Breast epithelium (tissue), 4 donors: ENCODE data around the gene WDR7. TPM values are rescaled to one million over a fixed set of nuclear protein-coding genes. Genes with fewer than 3 reads are reported as not detected.

Experiments used
- DNase-seq, 2 donors: peaks; one replicate each; pipeline ENCODE4 v3.0.0-alpha.2; 2019; ENCODE audit warnings: low spot score in 2 of 2
- H3K27ac ChIP-seq, 2 donors: fragments of 200-600 bp; sonication (generic) in 1 of 2; one replicate each; pipeline ENCODE4 v1.5.1; 2016 to 2019; ENCODE audit warnings: mild to moderate bottlenecking in 1 of 2
- H3K27me3 ChIP-seq, 2 donors: fragments of 200-600 bp; sonication (generic) in 1 of 2; one replicate each; pipeline versions ENCODE4 v1.5.1 to v1.6.0; 2017 to 2019; ENCODE audit warnings: control low read depth in 1 of 2, mild to moderate bottlenecking in 1 of 2
- H3K36me3 ChIP-seq: fragments of 200-600 bp; one replicate; pipeline ENCODE4 v1.5.1; 2019
- H3K4me1 ChIP-seq, 2 donors: fragments of 200-600 bp; sonication (generic); one replicate each; pipeline ENCODE4 v1.5.1; 2016 to 2019; ENCODE audit warnings: control low read depth in 1 of 2
- H3K4me3 ChIP-seq, 3 donors: fragments of 200-600 bp; sonication (generic); 1 replicate in 2 of 3; 2 replicates in 1 of 3; pipeline ENCODE4 v1.5.1; 2016 to 2019; ENCODE audit warnings: mild to moderate bottlenecking in 3 of 3, moderate library complexity in 2 of 3
- H3K9me3 ChIP-seq, 2 donors: fragments of 200-600 bp; sonication (generic) in 1 of 2; one replicate each; pipeline ENCODE4 v1.5.1; 2016 to 2019; ENCODE audit warnings: control low read depth in 1 of 2
- POLR2A ChIP-seq: fragments of 450-650 bp; IDR thresholded peaks from one replicate; pipeline ENCODE4 v1.6.1; 2016; ENCODE audit warnings: antibody characterized with exemption, mild to moderate bottlenecking, moderate library complexity
- POLR2AphosphoS5 ChIP-seq, 3 donors: sonication (generic); formaldehyde crosslinking; IDR thresholded peaks; one replicate each; pipeline ENCODE4 v1.6.1; 2017; ENCODE audit warnings: antibody characterized with exemption in 3 of 3
- intact Hi-C: fragments of 100-400 bp; cut with DNase I; formaldehyde crosslinking; loops from one replicate; pipeline ENCODE4 v1.15.1; 2023; ENCODE audit warnings: low total_unique reads
- total RNA-seq, 3 donors: library from RNA; depleted of rRNA; stranded (reverse); fragments of >200 nt; gene quantifications; one replicate each; pipeline ENCODE4 v1.1.0, GENCODE V29; 2016
- TF ChIP-seq, protein P1 (sequence below), 3 donors: fragments of 450-650 bp; IDR thresholded peaks; one replicate each; pipeline ENCODE4 v1.5.1; 2016 to 2017; ENCODE audit warnings: antibody characterized with exemption in 3 of 3, mild to moderate bottlenecking in 3 of 3, moderate library complexity in 3 of 3

The WDR7 gene
- total RNA-seq, 3 donors from 2014 or later: 28.3 to 32.6 (median 31.1) TPM

DNA sequence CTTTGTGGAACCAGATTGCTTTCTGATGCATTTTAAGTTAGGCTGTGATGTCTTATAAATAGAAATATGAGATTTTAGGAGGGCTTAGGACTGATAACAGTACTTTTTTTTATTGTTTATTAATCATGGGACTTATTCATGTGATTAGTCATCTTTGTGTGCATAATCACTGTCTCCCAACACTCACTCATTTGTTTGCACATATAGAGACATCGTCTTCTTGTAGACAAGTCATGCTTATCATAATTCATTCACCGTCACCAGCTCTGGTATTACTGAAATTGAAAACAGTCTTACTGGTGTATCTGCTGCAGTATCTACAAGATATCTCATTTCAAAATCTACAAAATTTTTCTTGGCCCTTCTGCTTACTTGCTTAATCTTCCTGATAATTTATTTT is 45.8 kb downstream of the WDR7 start:
- Histone ChIP-seq H3K27ac (no peak overlapping the region), H3K27me3 (no peaks in the 10 kb centered on the region), H3K36me3 (peaks cover 6% of the 10 kb centered on the region), H3K4me1 (no peaks in the 10 kb centered on the region), H3K9me3 (no peaks in the 10 kb centered on the region), H3K4me3 (no peak overlapping the region)
- TF ChIP-seq, protein P1, sequence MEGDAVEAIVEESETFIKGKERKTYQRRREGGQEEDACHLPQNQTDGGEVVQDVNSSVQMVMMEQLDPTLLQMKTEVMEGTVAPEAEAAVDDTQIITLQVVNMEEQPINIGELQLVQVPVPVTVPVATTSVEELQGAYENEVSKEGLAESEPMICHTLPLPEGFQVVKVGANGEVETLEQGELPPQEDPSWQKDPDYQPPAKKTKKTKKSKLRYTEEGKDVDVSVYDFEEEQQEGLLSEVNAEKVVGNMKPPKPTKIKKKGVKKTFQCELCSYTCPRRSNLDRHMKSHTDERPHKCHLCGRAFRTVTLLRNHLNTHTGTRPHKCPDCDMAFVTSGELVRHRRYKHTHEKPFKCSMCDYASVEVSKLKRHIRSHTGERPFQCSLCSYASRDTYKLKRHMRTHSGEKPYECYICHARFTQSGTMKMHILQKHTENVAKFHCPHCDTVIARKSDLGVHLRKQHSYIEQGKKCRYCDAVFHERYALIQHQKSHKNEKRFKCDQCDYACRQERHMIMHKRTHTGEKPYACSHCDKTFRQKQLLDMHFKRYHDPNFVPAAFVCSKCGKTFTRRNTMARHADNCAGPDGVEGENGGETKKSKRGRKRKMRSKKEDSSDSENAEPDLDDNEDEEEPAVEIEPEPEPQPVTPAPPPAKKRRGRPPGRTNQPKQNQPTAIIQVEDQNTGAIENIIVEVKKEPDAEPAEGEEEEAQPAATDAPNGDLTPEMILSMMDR (IDR thresholded peaks at IDR 0.05): no peak
- no peak for TF ChIP-seq POLR2AphosphoS5 (IDR thresholded peaks at IDR 0.05)
- TF ChIP-seq POLR2A: no peak
- no peak for DNase-seq
- intact Hi-C loops: no loop called here

DNA sequence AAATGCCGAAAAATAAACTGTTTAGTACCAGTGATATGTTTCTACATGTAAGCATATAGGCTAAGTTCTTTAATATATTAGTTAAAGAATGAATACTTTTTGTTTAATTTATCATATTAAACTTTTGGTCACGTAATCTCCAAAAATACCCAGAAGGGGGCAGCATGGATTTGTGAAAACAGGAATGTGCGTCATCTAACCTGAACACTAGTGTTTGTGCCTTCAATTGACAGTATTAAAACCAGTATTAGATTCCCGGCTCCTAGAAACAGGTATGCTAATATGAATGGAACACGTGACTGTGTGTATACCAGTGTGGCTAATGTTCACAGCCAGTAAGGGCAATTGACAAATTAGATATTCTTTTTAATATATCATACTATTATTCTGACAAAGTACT is 51.8 kb downstream of the WDR7 start:
- intact Hi-C loops: no loop called here
- H3K27ac ChIP-seq: no peak overlapping the region
- TF ChIP-seq, protein P1 (IDR thresholded peaks at IDR 0.05): peak in 1 of 3 donors; percentile 30
- no peak for TF ChIP-seq POLR2AphosphoS5 (IDR thresholded peaks at IDR 0.05)
- no peaks in the 10 kb centered on the region for H3K27me3 ChIP-seq
- no peaks in the 10 kb centered on the region for H3K4me1 ChIP-seq
- no peak for DNase-seq
- H3K36me3 ChIP-seq: no peaks in the 10 kb centered on the region
- no peak overlapping the region for H3K4me3 ChIP-seq
- H3K9me3 ChIP-seq: no peaks in the 10 kb centered on the region

DNA sequence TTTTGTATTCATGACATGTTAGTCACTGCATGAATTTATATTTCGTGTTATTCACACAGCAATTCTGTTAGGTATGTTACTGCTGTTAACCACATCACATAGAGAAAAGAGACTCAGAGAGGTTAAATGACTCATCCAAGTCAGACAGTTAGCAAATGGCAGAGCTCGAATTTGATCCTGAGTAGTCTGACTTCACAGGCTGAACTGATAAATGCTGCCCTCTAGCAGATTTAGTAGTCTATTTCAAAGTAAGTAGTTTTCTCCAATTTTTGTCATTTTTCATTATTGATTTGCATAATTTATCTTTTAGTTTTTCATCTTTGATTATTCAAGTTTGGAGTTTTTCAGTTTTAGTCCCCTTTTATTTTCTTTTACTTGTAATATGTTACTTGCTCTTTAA is 58.3 kb downstream of the WDR7 start:
- H3K4me3 ChIP-seq: no peak overlapping the region
- no peaks in the 10 kb centered on the region for H3K27me3 ChIP-seq
- H3K27ac ChIP-seq: no peak overlapping the region
- no peaks in the 10 kb centered on the region for H3K9me3 ChIP-seq
- intact Hi-C loops: no loop called here
- H3K36me3 ChIP-seq: no peaks in the 10 kb centered on the region
- TF ChIP-seq POLR2AphosphoS5 (IDR thresholded peaks at IDR 0.05): no peak
- DNase-seq: no peak
- H3K4me1 ChIP-seq: no peaks in the 10 kb centered on the region

DNA sequence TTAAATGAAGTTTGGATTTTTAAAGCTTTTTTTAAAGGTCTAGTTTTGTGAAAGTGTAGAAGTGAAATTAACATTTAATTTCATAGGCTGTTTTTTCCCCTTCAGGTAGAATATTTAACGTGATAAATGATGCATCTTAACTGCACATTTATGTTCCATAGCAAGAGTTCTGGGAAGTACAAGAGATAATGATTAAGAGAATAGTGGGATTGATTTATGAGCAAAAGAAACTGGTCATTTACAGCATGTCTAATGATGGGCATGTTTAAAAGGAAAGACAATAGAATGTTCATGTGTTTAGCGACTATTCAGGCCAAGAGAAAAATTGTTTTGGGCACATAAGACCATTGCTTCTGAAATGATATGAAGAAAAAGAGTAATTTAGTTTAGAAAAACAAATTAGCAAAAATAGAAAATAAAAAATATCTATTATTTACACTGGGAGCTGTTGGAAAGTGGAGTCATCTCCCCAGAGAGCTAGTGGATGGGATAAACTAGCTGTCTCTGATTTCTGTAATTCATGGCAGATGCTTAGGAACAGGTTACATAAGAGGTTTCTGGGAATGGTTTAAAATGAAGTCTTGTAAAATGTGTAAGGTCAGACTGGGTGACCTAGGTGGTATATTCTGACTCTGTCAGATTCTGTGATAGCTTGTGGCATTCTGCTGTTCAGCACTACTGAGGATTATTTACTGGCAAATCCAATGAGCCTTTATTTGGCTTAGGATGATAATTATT is 60.7 kb downstream of the WDR7 start:
- no peak overlapping the region for H3K4me3 ChIP-seq
- H3K27ac ChIP-seq: no peak overlapping the region
- H3K36me3 ChIP-seq: no peaks in the 10 kb centered on the region
- intact Hi-C loops: no loop called here
- TF ChIP-seq POLR2AphosphoS5 (IDR thresholded peaks at IDR 0.05): no peak
- no peak for TF ChIP-seq POLR2A
- TF ChIP-seq, protein P1 (IDR thresholded peaks at IDR 0.05): no peak
- no peak for DNase-seq
- no peaks in the 10 kb centered on the region for H3K4me1 ChIP-seq
- no peaks in the 10 kb centered on the region for H3K9me3 ChIP-seq
- H3K27me3 ChIP-seq: no peaks in the 10 kb centered on the region

DNA sequence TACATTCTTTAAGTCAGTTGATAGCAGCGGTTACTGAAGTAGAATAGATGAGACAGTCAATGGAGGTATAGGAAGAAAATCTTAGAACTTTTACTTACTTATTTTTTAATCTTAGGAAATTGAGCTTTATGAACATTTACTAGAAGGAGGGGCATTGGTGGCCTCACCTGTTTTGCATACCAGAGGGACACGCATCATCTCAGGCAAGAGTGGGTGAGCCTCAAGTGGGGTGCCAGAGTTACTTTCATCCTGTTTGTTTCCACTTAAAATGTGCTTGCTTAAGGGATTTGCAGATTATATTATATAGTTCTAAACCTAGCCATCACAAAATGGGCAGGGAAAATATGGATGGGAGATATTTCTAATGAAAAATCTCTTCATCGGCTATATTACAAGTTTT is 61.6 kb downstream of the WDR7 start:
- H3K9me3 ChIP-seq: no peaks in the 10 kb centered on the region
- no peak for DNase-seq
- H3K27me3 ChIP-seq: no peaks in the 10 kb centered on the region
- TF ChIP-seq POLR2AphosphoS5 (IDR thresholded peaks at IDR 0.05): no peak
- TF ChIP-seq, protein P1 (IDR thresholded peaks at IDR 0.05): no peak
- TF ChIP-seq POLR2A: no peak
- H3K27ac ChIP-seq: no peak overlapping the region
- H3K4me1 ChIP-seq: no peaks in the 10 kb centered on the region
- H3K36me3 ChIP-seq: no peaks in the 10 kb centered on the region
- intact Hi-C loops: no loop called here
- no peak overlapping the region for H3K4me3 ChIP-seq
